ENCODE results near the gene ACTR2. TPM values are rescaled to one million over a fixed set of nuclear protein-coding genes. Genes with fewer than 3 reads are reported as not detected.
"Not testable (repeated sequence)": the region's sequence is repeated elsewhere in the genome, so short reads cannot be mapped to it uniquely, and the experiment has no call there.

ACTR2 gene
- total RNA-seq, 1 donor, result 127 TPM

DNA sequence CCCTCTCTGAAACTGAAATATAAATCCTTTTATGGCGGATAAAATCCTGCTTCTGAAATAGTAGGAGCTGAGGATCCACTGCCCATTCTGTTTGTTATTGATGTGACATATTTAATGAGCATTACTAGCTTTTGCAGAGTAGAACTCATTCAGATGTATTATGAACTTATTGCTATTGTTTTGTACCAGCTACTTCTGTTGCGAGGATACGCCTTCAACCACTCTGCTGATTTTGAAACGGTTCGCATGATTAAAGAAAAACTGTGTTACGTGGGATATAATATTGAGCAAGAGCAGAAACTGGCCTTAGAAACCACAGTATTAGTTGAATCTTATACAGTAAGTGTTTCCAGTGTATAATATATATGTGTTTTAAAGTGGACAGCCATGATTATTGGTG is 27.7 kb downstream of the ACTR2 start:
- H3K4me3 ChIP-seq (ENCODE audit: low read depth, low read length), result no peak overlapping the region
- no peak for DNase-seq (ENCODE audit: low read depth)
- TF ChIP-seq, protein P1, sequence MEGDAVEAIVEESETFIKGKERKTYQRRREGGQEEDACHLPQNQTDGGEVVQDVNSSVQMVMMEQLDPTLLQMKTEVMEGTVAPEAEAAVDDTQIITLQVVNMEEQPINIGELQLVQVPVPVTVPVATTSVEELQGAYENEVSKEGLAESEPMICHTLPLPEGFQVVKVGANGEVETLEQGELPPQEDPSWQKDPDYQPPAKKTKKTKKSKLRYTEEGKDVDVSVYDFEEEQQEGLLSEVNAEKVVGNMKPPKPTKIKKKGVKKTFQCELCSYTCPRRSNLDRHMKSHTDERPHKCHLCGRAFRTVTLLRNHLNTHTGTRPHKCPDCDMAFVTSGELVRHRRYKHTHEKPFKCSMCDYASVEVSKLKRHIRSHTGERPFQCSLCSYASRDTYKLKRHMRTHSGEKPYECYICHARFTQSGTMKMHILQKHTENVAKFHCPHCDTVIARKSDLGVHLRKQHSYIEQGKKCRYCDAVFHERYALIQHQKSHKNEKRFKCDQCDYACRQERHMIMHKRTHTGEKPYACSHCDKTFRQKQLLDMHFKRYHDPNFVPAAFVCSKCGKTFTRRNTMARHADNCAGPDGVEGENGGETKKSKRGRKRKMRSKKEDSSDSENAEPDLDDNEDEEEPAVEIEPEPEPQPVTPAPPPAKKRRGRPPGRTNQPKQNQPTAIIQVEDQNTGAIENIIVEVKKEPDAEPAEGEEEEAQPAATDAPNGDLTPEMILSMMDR (IDR thresholded peaks at IDR 0.05; ENCODE audit: insufficient read depth, low read length), result no peak

- H3K4me3 ChIP-seq (ENCODE audit: low read depth, low read length), result no peak overlapping the region
- no peak for DNase-seq (ENCODE audit: low read depth)
- TF ChIP-seq, protein P1 (IDR thresholded peaks at IDR 0.05; ENCODE audit: insufficient read depth, low read length), result peak; percentile 9
These were observed 28.4 kb downstream of the ACTR2 start for GRCh38 chr2:65256054-65256453.

DNA sequence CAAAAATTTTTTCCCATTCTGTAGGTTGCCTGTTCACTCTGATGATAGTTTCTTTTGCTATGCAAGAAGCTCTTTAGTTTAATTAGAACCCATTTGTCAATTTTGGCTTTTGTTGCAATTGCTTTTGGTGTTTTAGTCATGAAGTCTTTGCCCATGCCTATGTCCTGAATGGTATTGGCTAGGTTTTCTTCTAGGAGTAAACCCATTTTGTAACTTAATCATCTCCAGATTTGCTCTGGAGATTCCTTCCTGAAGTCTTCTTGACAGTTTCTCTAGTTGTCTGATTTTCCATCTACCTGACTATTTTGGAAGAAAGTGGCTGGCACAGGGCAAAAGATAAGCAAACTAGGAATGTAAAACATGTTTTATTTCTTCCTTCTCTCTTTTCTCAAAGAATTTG is 30.2 kb downstream of the ACTR2 start:
- not testable (repeated sequence) for DNase-seq (ENCODE audit: low read depth); H3K4me3 ChIP-seq (ENCODE audit: low read depth, low read length)

DNA sequence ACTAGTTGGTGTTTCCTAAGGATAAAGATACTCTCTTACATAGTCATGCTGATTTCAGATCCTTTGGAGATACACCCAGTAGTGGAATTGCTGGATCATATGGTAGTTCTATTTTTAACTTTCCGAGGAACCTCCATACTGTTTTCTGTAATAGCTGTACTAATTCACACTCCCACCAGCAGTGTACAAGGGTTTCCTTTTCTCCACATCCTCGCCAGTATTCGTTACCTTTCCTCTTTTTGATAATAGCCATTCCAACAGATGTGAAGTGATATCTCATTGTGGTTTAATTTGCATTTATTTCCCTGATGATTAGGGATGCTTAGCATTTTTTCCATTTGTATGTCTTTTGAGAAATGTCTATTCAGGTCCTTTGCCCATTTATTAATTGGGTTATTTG is 34.0 kb downstream of the ACTR2 start:
- TF ChIP-seq, protein P1 (IDR thresholded peaks at IDR 0.05; ENCODE audit: insufficient read depth, low read length), result no peak
- H3K4me3 ChIP-seq (ENCODE audit: low read depth, low read length), result no peak overlapping the region
- DNase-seq (ENCODE audit: low read depth), result peak; percentile 35

GRCh38 chr2:65263262-65263661 is 35.6 kb downstream of the ACTR2 start:
- TF ChIP-seq, protein P1 (IDR thresholded peaks at IDR 0.05; ENCODE audit: insufficient read depth, low read length), result no peak
- no peak for DNase-seq (ENCODE audit: low read depth)
- H3K4me3 ChIP-seq (ENCODE audit: low read depth, low read length), result no peak overlapping the region

GRCh38 chr2:65263986-65264385 is 36.4 kb downstream of the ACTR2 start:
- DNase-seq (ENCODE audit: low read depth), result no peak
- no peak overlapping the region for H3K4me3 ChIP-seq (ENCODE audit: low read depth, low read length)
- TF ChIP-seq, protein P1 (IDR thresholded peaks at IDR 0.05; ENCODE audit: insufficient read depth, low read length), result no peak

DNA sequence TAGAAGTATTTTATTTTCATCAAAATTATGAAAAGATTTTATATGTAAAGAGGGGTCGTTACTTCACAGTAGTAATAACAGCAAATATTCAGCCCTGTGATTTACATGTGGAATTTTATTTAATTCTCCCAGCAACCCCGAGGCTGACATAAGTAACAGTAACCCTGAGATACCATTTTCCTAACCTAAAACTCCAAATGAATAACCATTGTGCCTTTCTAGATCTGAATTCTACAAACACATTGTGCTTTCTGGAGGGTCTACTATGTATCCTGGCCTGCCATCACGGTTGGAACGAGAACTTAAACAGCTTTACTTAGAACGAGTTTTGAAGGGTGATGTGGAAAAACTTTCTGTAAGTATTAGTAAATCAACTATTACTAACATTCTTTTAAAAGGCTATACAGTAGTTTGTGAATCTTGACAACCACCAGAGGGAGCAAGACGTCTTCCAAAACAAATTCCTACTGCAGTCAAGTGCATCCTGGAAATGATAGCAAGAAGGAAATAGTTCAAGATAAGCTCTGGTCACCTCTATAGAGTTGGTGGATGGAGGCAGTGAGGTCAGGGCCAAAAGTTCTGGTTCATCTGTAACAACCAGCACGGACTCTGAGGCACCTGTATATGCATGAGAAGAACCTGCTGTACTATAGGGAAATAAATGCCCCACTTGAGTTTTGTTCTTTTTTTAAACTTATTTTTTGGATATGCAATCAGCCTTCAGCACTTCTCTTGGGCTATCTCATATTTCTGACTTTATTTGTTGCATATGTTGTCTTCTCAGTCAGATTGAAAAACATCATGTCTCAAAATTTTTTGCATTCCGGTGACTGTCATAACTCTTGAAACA is 37.4 kb downstream of the ACTR2 start:
- peak; percentile 94 for DNase-seq (ENCODE audit: low read depth)
- no peak overlapping the region for H3K4me3 ChIP-seq (ENCODE audit: low read depth, low read length)
- TF ChIP-seq, protein P1 (IDR thresholded peaks at IDR 0.05; ENCODE audit: insufficient read depth, low read length), result peak; percentile 63
